Measurements from ENCODE around the gene ZNF74.
"Not testable (repeated sequence)": the region's sequence is repeated elsewhere in the genome, so short reads cannot be mapped to it uniquely, and the experiment has no call there.

The ZNF74 gene

GRCh38 chr22:20412474-20413216 lies 18.7 kb downstream of the ZNF74 start:
- no peak for DNase-seq
- in situ Hi-C loops (cut with HindIII; ENCODE audit: low pct_ligation_motif_present, low pct_unique_long_range_greater_than_20kb, low sequenced_read_pairs) = no loop called here

- in situ Hi-C loops (cut with HindIII; ENCODE audit: low pct_ligation_motif_present, low pct_unique_long_range_greater_than_20kb, low sequenced_read_pairs) = no loop called here
Observed at GRCh38 chr22:20413217-20414058, 19.5 kb downstream of the ZNF74 start.

GRCh38 chr22:20414059-20414440 lies 20.1 kb downstream of the ZNF74 start:
- DNase-seq = no peak
- in situ Hi-C loops (cut with HindIII; ENCODE audit: low pct_ligation_motif_present, low pct_unique_long_range_greater_than_20kb, low sequenced_read_pairs) = no loop called here

More at GRCh38 chr22:20413217-20414058, 19.5 kb downstream of the ZNF74 start:
- no peak for DNase-seq

GRCh38 chr22:20414450-20414849 lies 20.5 kb downstream of the ZNF74 start:
- in situ Hi-C loops (cut with HindIII; ENCODE audit: low pct_ligation_motif_present, low pct_unique_long_range_greater_than_20kb, low sequenced_read_pairs) = no loop called here

GRCh38 chr22:20415241-20415640 lies 21.3 kb downstream of the ZNF74 start:
- DNase-seq; in situ Hi-C loops (cut with HindIII; ENCODE audit: low pct_ligation_motif_present, low pct_unique_long_range_greater_than_20kb, low sequenced_read_pairs): not testable (repeated sequence)

More at GRCh38 chr22:20414450-20414849, 20.5 kb downstream of the ZNF74 start:
- DNase-seq = no peak

- DNase-seq; in situ Hi-C loops (cut with HindIII; ENCODE audit: low pct_ligation_motif_present, low pct_unique_long_range_greater_than_20kb, low sequenced_read_pairs): not testable (repeated sequence)
Observed at GRCh38 chr22:20415699-20416098, 21.7 kb downstream of the ZNF74 start.

- DNase-seq = peak; percentile 62
Observed at GRCh38 chr22:20418211-20418788, 24.3 kb downstream of the ZNF74 start.

GRCh38 chr22:20419664-20419951 lies 25.7 kb downstream of the ZNF74 start:
- no peak for DNase-seq
- in situ Hi-C loops (cut with HindIII; ENCODE audit: low pct_ligation_motif_present, low pct_unique_long_range_greater_than_20kb, low sequenced_read_pairs) = no loop called here

More at GRCh38 chr22:20418211-20418788, 24.3 kb downstream of the ZNF74 start:
- in situ Hi-C loops (cut with HindIII; ENCODE audit: low pct_ligation_motif_present, low pct_unique_long_range_greater_than_20kb, low sequenced_read_pairs) = no loop called here

- in situ Hi-C loops (cut with HindIII; ENCODE audit: low pct_ligation_motif_present, low pct_unique_long_range_greater_than_20kb, low sequenced_read_pairs) = no loop called here
- no peak for DNase-seq
Observed at GRCh38 chr22:20420157-20420842, 26.3 kb downstream of the ZNF74 start.

- in situ Hi-C loops (cut with HindIII; ENCODE audit: low pct_ligation_motif_present, low pct_unique_long_range_greater_than_20kb, low sequenced_read_pairs) = no loop called here
- no peak for DNase-seq
Observed at GRCh38 chr22:20421507-20421874, 27.5 kb downstream of the ZNF74 start.

GRCh38 chr22:20422271-20423007 lies 28.5 kb downstream of the ZNF74 start:
- in situ Hi-C loops (cut with HindIII; ENCODE audit: low pct_ligation_motif_present, low pct_unique_long_range_greater_than_20kb, low sequenced_read_pairs) = no loop called here

GRCh38 chr22:20423008-20423905 lies 29.3 kb downstream of the ZNF74 start:
- in situ Hi-C loops (cut with HindIII; ENCODE audit: low pct_ligation_motif_present, low pct_unique_long_range_greater_than_20kb, low sequenced_read_pairs) = no loop called here
- DNase-seq = no peak

More at GRCh38 chr22:20422271-20423007, 28.5 kb downstream of the ZNF74 start:
- DNase-seq = no peak

GRCh38 chr22:20423906-20424551 lies 30.1 kb downstream of the ZNF74 start:
- in situ Hi-C loops (cut with HindIII; ENCODE audit: low pct_ligation_motif_present, low pct_unique_long_range_greater_than_20kb, low sequenced_read_pairs) = no loop called here
- DNase-seq = no peak

- in situ Hi-C loops (cut with HindIII; ENCODE audit: low pct_ligation_motif_present, low pct_unique_long_range_greater_than_20kb, low sequenced_read_pairs) = no loop called here
- no peak for DNase-seq
Observed at GRCh38 chr22:20424568-20424931, 30.6 kb downstream of the ZNF74 start.

GRCh38 chr22:20424932-20425565 lies 31.1 kb downstream of the ZNF74 start:
- DNase-seq = no peak
- in situ Hi-C loops (cut with HindIII; ENCODE audit: low pct_ligation_motif_present, low pct_unique_long_range_greater_than_20kb, low sequenced_read_pairs) = no loop called here

- in situ Hi-C loops (cut with HindIII; ENCODE audit: low pct_ligation_motif_present, low pct_unique_long_range_greater_than_20kb, low sequenced_read_pairs) = no loop called here
- DNase-seq = no peak
Observed at GRCh38 chr22:20425566-20426258, 31.8 kb downstream of the ZNF74 start.
